Stimulated activated CD4-positive, alpha-beta T cell treated with anti-CD3 and anti-CD28 coated beads, Interleukin-15, amount 100 ng/mL, for 48 hours (primary cell): ENCODE results near the gene CDH2.

Experiments
- DNase-seq, 2 donors: peaks; one replicate each; pipeline ENCODE4 v3.0.0-alpha.2; 2020; ENCODE audit warnings: low read depth in 2 of 2

CDH2 gene

GRCh38 chr18:28168725-28169124 lies 8.2 kb downstream of the CDH2 start:
- no peak for DNase-seq

DNA sequence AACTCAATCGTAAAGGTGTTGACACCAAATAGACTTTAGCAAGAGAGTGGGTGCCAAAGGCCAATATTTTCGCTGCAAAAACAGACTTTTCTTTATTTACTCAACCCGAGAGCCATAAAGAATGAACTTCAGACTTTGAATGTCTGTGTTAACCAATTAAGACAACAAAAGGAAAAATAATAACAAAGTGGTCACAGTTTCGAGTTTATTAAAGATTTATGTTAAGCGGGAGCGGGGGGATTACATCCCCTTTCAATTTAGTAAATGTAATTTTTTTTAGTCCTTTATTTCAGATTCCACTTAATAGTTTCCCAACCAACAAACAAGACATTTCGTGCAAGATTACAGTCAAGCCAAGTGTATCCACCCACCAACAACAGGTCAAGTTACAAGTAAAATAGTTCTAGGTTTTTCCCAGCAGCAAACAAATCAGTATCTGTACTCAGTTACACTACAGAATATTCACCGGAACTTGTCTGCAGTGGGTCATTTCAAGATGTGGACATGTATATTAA lies 9.0 kb downstream of the CDH2 start:
- no peak for DNase-seq

- no peak for DNase-seq
Observed at GRCh38 chr18:28164771-28165483, 12.0 kb downstream of the CDH2 start.

GRCh38 chr18:28163201-28163775 lies 13.6 kb downstream of the CDH2 start:
- DNase-seq: no peak

GRCh38 chr18:28161608-28162599 lies 15.0 kb downstream of the CDH2 start:
- no peak for DNase-seq

DNA sequence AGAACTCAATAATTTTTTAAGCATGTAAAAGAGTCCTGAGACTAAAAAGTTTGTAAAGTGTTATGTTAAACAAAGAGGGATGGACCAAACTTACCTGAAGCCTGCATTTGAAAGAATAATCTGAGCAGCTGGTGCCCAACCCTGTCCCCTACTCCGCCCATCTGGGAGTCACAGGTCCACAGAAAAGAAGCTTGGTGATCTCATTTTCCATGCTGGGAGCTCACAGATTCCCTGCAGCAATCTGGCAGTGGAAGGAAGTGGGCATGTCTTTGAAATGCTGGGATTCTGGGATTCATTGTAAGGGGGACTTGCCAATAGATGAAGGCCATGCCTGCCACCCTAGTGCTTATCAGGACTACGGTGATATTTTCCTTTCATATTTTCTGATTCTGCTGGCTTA lies 17.9 kb downstream of the CDH2 start:
- no peak for DNase-seq

- DNase-seq: no peak
Observed at GRCh38 chr18:28158083-28158581, 18.8 kb downstream of the CDH2 start.

GRCh38 chr18:28153485-28154065 lies 23.4 kb downstream of the CDH2 start:
- no peak for DNase-seq

DNA sequence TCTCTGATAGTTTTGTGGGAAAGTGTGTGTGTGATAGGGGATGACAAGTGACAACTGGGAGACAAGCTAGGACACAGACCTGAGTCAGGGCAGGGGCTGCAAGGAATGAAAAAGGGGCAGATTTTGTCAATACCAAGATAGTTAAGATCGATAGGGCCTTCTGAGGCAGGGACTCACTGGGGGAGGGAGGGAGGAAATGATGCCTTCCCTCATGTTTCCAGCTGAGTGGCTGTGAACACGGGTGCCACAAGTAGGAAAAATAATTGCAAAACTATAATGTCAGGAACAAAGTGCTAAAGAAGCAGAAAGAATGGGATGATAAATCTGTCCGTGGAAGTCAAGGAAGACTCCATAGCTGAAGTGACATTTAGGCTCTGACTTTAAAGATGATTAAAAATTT lies 24.2 kb downstream of the CDH2 start:
- no peak for DNase-seq

GRCh38 chr18:28152354-28152753 lies 24.6 kb downstream of the CDH2 start:
- DNase-seq: no peak

GRCh38 chr18:28151434-28151833 lies 25.5 kb downstream of the CDH2 start:
- no peak for DNase-seq

- no peak for DNase-seq
Observed at GRCh38 chr18:28150925-28151324, 26.0 kb downstream of the CDH2 start.

DNA sequence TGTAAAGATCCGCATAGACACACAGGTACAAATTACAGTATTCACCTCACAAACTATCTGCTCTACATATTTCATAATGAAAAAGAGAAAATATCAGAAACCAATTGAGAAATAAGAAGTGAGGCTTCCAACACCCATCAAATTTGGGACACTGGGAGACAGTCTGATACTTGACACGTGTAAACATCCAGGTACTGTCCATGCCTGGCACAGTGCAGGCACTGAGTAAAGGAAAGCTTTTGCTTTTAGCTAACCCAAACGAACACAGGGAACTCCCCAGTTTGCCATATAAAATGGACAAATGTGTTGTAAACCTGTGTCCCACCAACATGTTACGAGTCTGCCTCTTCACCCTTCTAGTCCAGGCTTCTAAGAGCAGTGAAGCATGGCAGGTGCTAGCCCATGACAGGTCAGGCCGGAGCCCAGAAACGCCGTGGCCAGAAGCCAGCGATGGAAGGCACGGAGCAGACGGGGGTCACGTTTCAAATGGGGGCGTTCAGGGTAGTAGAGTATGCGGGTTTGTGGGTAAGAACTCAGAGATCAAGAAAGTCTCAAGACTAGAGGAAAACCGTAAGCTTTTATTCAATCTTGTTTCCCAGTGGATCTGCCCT lies 27.0 kb downstream of the CDH2 start:
- no peak for DNase-seq

DNA sequence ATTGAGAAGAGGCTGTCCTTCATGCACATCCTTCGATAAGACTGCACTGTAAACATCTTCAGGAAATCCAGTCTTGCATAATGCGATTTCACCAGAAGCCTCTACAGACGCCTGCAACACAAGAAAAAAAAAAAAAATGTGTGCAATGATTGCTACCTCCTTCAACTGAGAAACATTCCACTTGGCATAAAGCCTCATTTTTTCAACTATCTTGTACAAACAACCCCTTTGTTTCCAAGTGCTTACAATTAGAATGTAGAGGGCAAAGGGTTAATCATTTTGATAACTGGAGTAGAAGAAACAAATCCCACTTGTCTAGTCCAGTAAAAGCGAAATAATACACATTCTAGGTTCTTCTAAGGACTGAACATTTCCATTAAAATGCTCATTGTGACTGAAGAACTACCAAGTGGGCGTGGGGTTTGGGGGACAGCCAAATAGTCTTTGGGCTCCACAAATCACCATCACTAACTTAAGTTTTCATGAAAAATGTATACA lies 29.2 kb downstream of the CDH2 start:
- DNase-seq: no peak

GRCh38 chr18:28143725-28144124 lies 33.2 kb downstream of the CDH2 start:
- no peak for DNase-seq

GRCh38 chr18:28138816-28139215 lies 38.1 kb downstream of the CDH2 start:
- no peak for DNase-seq

DNA sequence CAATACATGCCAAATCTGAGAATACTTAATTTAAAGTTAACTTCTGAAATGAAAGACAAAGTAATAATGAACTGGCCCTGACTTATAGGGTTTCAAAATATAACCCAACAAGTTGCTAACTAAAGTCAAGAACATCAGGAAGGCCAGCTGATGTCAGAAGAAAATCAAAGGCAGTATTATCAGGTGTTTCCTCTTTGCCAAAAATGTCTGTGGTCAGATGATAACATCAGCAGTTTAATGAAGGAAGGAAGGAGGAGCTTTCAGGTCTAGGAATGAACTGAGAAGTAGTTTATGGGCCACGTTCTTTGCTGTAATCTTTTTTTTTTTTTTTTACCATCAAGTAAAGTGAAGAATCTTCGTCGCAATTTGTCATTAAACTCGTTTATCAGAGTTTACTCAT lies 40.9 kb downstream of the CDH2 start:
- DNase-seq: no peak

DNA sequence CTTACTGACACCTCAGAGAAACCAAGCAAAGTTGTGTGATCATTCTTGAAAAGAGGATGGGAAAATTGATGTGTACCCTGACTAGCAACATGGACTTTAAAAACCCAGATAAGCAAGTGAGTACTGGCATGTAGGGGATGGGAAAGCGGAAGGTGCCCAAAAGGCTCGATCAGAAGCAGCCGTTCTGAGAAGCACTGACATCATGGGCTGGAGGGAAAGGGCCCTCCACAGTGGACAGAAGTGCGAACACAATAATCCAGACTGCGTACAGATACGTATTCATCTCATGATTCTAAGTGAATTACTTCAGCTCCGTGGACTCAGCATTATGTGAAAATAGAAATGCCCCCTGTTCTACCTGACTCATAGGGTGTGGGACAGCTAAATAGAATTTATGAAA lies 42.2 kb downstream of the CDH2 start:
- no peak for DNase-seq

DNA sequence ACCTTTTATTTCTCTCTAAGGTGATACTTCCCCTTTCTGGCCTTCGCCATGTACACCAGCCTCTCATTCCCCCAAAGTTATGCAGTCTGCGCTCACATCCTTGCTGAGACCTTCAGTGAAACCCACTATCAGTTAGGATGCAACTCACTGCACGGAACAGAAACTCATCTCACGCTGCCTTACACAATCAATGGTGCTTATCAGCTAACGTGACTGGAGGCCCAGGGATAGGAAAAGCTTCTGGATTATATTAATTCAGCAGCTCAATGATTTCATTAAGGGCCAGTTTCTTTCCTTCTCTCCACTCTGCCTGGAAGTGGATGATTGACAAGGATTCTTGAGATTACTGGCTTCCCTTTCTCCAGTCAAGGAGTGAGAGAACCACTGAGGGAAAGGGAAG lies 44.8 kb downstream of the CDH2 start:
- no peak for DNase-seq

DNA sequence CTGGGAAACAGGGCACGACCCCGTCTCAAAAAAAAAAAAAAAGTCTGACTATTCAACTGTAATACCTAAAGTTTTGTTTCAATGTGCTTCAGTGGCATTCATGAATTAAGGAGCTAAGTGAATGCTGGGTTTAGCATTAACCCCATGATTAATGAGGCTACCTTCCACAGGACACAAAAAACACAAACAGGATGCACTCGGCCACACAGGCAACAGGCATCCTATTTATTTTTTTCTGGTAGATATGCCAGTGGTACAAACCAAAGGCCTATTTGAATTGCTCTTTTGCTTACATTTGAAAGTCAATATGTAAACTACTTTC lies 48.3 kb downstream of the CDH2 start:
- no peak for DNase-seq
